PFSK-1 (cell line): Measurements from ENCODE around the gene DHX15.

Source experiments
- FOXP2 ChIP-seq: optimal IDR thresholded peaks from 2 replicates; pipeline ENCODE3; 2011; ENCODE audit warnings: borderline replicate concordance, control low read depth, inconsistent platforms; ENCODE audit not compliant: insufficient read depth; ENCODE audit errors: extremely low read length, extremely low read depth
- POLR2AphosphoS5 ChIP-seq: IDR thresholded peaks from 2 replicates; pipeline ENCODE4 v1.6.1; 2012; ENCODE audit warnings: low read depth, mild to moderate bottlenecking, control low read depth, low read length, moderate library complexity
- REST ChIP-seq, 2 experiments: IDR thresholded peaks; 2 replicates each; pipeline versions ENCODE4 v1.6.1 to v1.8.0; 2011 to 2012; ENCODE audit warnings: low read depth in 2 of 2, low read length in 2 of 2, control low read depth in 1 of 2, inconsistent platforms in 1 of 2, mild to moderate bottlenecking in 1 of 2, moderate library complexity in 1 of 2; ENCODE audit not compliant: insufficient read depth in 1 of 2
- SIN3A ChIP-seq: IDR thresholded peaks from 2 replicates; pipeline ENCODE4 v1.6.1; 2012; ENCODE audit warnings: mild to moderate bottlenecking, low read length, moderate library complexity, borderline replicate concordance; ENCODE audit not compliant: insufficient read depth
- TAF1 ChIP-seq: IDR thresholded peaks from 2 replicates; pipeline ENCODE4 v1.6.1; 2012; ENCODE audit warnings: low read length, control low read depth, borderline replicate concordance; ENCODE audit not compliant: insufficient read depth

The DHX15 gene

GRCh38 chr4:24565054-24565453, 19.3 kb downstream of the DHX15 start:
- no peak for TF ChIP-seq TAF1

GRCh38 chr4:24564488-24564887, 19.9 kb downstream of the DHX15 start:
- no peak for TF ChIP-seq SIN3A
- no peak for TF ChIP-seq POLR2AphosphoS5
- TF ChIP-seq TAF1 = no peak
- TF ChIP-seq FOXP2 = no peak
- no peak for TF ChIP-seq REST (IDR thresholded peaks at IDR 0.05; ENCODE audit: insufficient read depth in 1 of 2, low read depth in 2 of 2, low read length in 2 of 2)

GRCh38 chr4:24561438-24562139, 22.8 kb downstream of the DHX15 start:
- TF ChIP-seq SIN3A (no peak), FOXP2 (no peak), TAF1 (no peak), POLR2AphosphoS5 (no peak), REST (IDR thresholded peaks at IDR 0.05; ENCODE audit: insufficient read depth in 1 of 2, low read depth in 2 of 2, low read length in 2 of 2) (no peak)

GRCh38 chr4:24560868-24561368, 23.4 kb downstream of the DHX15 start:
- TF ChIP-seq SIN3A (no peak), REST (IDR thresholded peaks at IDR 0.05; ENCODE audit: insufficient read depth in 1 of 2, low read depth in 2 of 2, low read length in 2 of 2) (no peak), POLR2AphosphoS5 (no peak), FOXP2 (no peak), TAF1 (no peak)

- TF ChIP-seq REST (IDR thresholded peaks at IDR 0.05; ENCODE audit: insufficient read depth in 1 of 2, low read depth in 2 of 2, low read length in 2 of 2) = no peak
- no peak for TF ChIP-seq POLR2AphosphoS5
- no peak for TF ChIP-seq SIN3A
- TF ChIP-seq TAF1 = no peak
- no peak for TF ChIP-seq FOXP2
These were observed 24.5 kb downstream of the DHX15 start for GRCh38 chr4:24559889-24560288.
